GM03348 (cell line): Measurements from ENCODE around the gene ERC2.

ENCODE experiments used
- DNase-seq: peaks from one replicate; pipeline ENCODE4 v3.0.0; 2012; ENCODE audit warnings: low spot score

ERC2 gene

GRCh38 chr3:56424885-56425284, 43.4 kb downstream of the ERC2 start:
- no peak for DNase-seq

- DNase-seq, result no peak
These were observed 43.9 kb downstream of the ERC2 start for GRCh38 chr3:56424336-56424735.

GRCh38 chr3:56423661-56424099, 44.6 kb downstream of the ERC2 start:
- no peak for DNase-seq

GRCh38 chr3:56422316-56422715, 46.0 kb downstream of the ERC2 start:
- no peak for DNase-seq

- no peak for DNase-seq
These were observed 47.1 kb downstream of the ERC2 start for GRCh38 chr3:56421205-56421604.

GRCh38 chr3:56415652-56416051, 52.6 kb downstream of the ERC2 start:
- no peak for DNase-seq

GRCh38 chr3:56413911-56414310, 54.4 kb downstream of the ERC2 start:
- DNase-seq, result no peak

- DNase-seq, result no peak
These were observed 57.1 kb downstream of the ERC2 start for GRCh38 chr3:56411166-56411565.

GRCh38 chr3:56410576-56410975, 57.7 kb downstream of the ERC2 start:
- DNase-seq, result no peak

GRCh38 chr3:56409790-56410189, 58.5 kb downstream of the ERC2 start:
- DNase-seq, result no peak

GRCh38 chr3:56408761-56409196, 59.5 kb downstream of the ERC2 start:
- no peak for DNase-seq

GRCh38 chr3:56406826-56407515, 61.3 kb downstream of the ERC2 start:
- DNase-seq, result no peak

- no peak for DNase-seq
These were observed 63.4 kb downstream of the ERC2 start for GRCh38 chr3:56404884-56405283.

GRCh38 chr3:56398659-56399058, 69.6 kb downstream of the ERC2 start:
- no peak for DNase-seq

GRCh38 chr3:56397798-56398197, 70.5 kb downstream of the ERC2 start:
- no peak for DNase-seq

- no peak for DNase-seq
These were observed 79.0 kb downstream of the ERC2 start for GRCh38 chr3:56389183-56389830.

GRCh38 chr3:56383092-56383491, 85.2 kb downstream of the ERC2 start:
- no peak for DNase-seq

GRCh38 chr3:56379723-56380287, 88.5 kb downstream of the ERC2 start:
- DNase-seq, result no peak

GRCh38 chr3:56375654-56376053, 92.6 kb downstream of the ERC2 start:
- no peak for DNase-seq

- DNase-seq, result no peak
These were observed 94.9 kb downstream of the ERC2 start for GRCh38 chr3:56373386-56373785.

GRCh38 chr3:56370991-56371775, 97.1 kb downstream of the ERC2 start:
- no peak for DNase-seq

GRCh38 chr3:56369914-56370313, 98.4 kb downstream of the ERC2 start:
- no peak for DNase-seq

GRCh38 chr3:56368846-56369245, 99.4 kb downstream of the ERC2 start:
- DNase-seq, result no peak
